Tibial artery (tissue), 4 donors: Measurements from ENCODE around the gene BRCA1.
A peak's percentile ranks its signal among the peaks of the same experiment; 100 is the strongest.

Experiments
- DNase-seq, 2 donors: peaks; one replicate each; pipeline ENCODE4 v3.0.0-alpha.2; 2019
- H3K27ac ChIP-seq, 2 donors: fragments of 200-600 bp; sonication (generic) in 1 of 2; 1 replicate in 1 of 2; 2 replicates in 1 of 2; pipeline ENCODE4 v1.5.1; 2018 to 2019; ENCODE audit warnings: mild to moderate bottlenecking in 1 of 2
- H3K27me3 ChIP-seq, 2 donors: fragments of 200-600 bp; sonication (generic) in 1 of 2; one replicate each; pipeline versions ENCODE4 v1.5.1 to v1.6.0; 2016 to 2019
- H3K36me3 ChIP-seq, 3 donors: fragments of 200-600 bp; sonication (generic) in 2 of 3; one replicate each; pipeline ENCODE4 v1.5.1; 2016 to 2019; ENCODE audit warnings: mild to moderate bottlenecking in 2 of 3
- H3K4me1 ChIP-seq, 4 donors: fragments of 200-600 bp; sonication (generic) in 2 of 4; 1 replicate in 3 of 4; 2 replicates in 1 of 4; pipeline ENCODE4 v1.5.1; 2016 to 2019
- H3K4me3 ChIP-seq, 2 donors: fragments of 200-600 bp; sonication (generic) in 1 of 2; 1 replicate in 1 of 2; 2 replicates in 1 of 2; pipeline ENCODE4 v1.5.1; 2018 to 2019; ENCODE audit warnings: mild to moderate bottlenecking in 2 of 2
- H3K9me3 ChIP-seq, 3 donors: fragments of 200-600 bp; sonication (generic) in 1 of 3; one replicate each; pipeline ENCODE4 v1.5.1; 2016 to 2019
- intact Hi-C: fragments of 100-400 bp; cut with DNase I; formaldehyde crosslinking; loops from one replicate; pipeline ENCODE4 v1.15.0; 2023; ENCODE audit warnings: low total_unique reads
- TF ChIP-seq, protein P1 (sequence below), 2 experiments: fragments of 200-600 bp in 1 of 2; fragments of 450-650 bp in 1 of 2; IDR thresholded peaks; one replicate each; pipeline ENCODE4 v1.5.1; 2017 to 2019; ENCODE audit warnings: antibody characterized with exemption in 2 of 2, mild to moderate bottlenecking in 1 of 2, moderate library complexity in 1 of 2

Gene BRCA1

GRCh38 chr17:43026595-43026994 is 98.6 kb downstream of the BRCA1 start:
- intact Hi-C loops: no loop called here

GRCh38 chr17:43025766-43026537 is 99.2 kb downstream of the BRCA1 start:
- DNase-seq: no peak
- H3K4me1 ChIP-seq: peaks cover 0 to 23% (median 13%) of the 10 kb centered on the region in 4 donors
- H3K9me3 ChIP-seq: no peaks in the 10 kb centered on the region
- H3K36me3 ChIP-seq: no peaks in the 10 kb centered on the region
- H3K4me3 ChIP-seq: peak overlapping the region in 1 of 2 donors; percentile 53
- intact Hi-C loops: no loop called here
- TF ChIP-seq, protein P1, sequence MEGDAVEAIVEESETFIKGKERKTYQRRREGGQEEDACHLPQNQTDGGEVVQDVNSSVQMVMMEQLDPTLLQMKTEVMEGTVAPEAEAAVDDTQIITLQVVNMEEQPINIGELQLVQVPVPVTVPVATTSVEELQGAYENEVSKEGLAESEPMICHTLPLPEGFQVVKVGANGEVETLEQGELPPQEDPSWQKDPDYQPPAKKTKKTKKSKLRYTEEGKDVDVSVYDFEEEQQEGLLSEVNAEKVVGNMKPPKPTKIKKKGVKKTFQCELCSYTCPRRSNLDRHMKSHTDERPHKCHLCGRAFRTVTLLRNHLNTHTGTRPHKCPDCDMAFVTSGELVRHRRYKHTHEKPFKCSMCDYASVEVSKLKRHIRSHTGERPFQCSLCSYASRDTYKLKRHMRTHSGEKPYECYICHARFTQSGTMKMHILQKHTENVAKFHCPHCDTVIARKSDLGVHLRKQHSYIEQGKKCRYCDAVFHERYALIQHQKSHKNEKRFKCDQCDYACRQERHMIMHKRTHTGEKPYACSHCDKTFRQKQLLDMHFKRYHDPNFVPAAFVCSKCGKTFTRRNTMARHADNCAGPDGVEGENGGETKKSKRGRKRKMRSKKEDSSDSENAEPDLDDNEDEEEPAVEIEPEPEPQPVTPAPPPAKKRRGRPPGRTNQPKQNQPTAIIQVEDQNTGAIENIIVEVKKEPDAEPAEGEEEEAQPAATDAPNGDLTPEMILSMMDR (IDR thresholded peaks at IDR 0.05): no peak
- H3K27me3 ChIP-seq: no peaks in the 10 kb centered on the region
- peak overlapping the region; percentile 46 to 75 for H3K27ac ChIP-seq

More at GRCh38 chr17:43026595-43026994, 98.6 kb downstream of the BRCA1 start:
- no peak overlapping the region for H3K4me3 ChIP-seq
- no peaks in the 10 kb centered on the region for H3K36me3 ChIP-seq
- DNase-seq: no peak
- peak overlapping the region in 1 of 2 donors; percentile 14 for H3K27ac ChIP-seq
- no peaks in the 10 kb centered on the region for H3K27me3 ChIP-seq
- peaks cover 0 to 22% (median 11%) of the 10 kb centered on the region in 4 donors for H3K4me1 ChIP-seq
- TF ChIP-seq, protein P1 (IDR thresholded peaks at IDR 0.05): no peak
- no peaks in the 10 kb centered on the region for H3K9me3 ChIP-seq

DNA sequence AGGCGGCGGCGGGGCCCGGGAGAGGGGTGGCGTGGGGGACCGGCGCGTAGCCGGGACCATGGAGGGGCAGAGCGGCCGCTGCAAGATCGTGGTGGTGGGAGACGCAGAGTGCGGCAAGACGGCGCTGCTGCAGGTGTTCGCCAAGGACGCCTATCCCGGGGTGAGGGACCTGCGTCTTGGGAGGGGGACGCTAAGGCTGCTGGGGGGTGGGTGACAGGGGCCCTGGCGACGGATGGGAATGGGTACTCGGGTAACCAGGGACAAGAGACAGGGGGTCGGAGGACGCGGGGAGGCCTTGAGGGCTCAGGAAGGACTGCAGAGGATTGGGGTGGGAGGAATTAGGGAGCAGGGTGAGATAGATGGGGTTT is 99.9 kb downstream of the BRCA1 start:
- intact Hi-C loops: no loop called here
- no peak for DNase-seq
- Histone ChIP-seq H3K27me3 (no peaks in the 10 kb centered on the region), H3K4me1 (peaks cover 0 to 29% (median 17%) of the 10 kb centered on the region in 4 donors), H3K36me3 (no peaks in the 10 kb centered on the region), H3K27ac (peak overlapping the region; percentile 46 to 75), H3K9me3 (no peaks in the 10 kb centered on the region), H3K4me3 (peak overlapping the region; percentile 53 to 56)
- TF ChIP-seq, protein P1 (IDR thresholded peaks at IDR 0.05): no peak

DNA sequence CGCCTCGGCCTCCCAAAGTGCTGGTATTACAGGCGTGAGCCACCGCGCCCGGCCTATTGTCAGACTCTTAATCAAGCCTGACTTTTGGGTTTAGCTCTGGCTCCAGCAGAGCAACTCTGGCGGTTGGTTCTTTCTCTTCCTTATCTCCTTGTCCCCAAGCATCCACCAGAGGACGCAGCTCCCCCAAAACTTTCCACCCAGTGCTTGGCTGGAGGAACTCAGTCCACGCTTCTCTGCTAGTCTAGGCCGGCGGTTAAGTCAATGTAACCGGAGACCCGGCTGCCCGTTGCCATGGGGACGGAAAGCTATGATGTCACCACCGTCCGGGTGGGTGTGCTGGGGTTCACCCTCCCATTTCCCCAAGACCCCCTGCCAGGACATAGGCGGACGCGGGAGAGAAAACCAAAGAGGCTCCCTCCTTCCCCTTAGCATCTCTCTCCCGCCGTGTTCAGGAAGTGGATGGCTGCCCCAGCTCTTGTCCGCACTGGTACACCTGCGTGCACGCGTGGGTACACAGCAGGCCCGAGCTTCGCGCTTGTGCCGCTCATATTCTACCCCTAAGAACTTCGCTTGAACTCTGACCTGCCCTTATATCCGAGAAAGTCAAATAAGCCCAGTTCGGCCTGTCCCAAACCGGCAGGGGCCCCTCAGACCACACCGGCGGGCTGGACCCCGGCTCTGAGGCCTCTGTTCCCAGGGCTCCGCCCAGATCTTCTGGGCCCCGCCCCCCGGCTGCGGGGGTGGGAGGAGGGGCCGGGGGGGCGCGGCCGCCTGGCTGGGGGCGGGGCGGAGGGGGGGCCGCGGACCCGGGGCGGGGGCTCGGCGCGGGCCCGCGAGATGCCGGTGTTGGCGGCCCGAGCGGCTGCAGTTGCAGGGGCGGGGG is 100.5 kb downstream of the BRCA1 start, which contains the start of gene RND2:
RND2 (plus strand) TSS at position 825 of the 883 bp plus-strand sequence. CDS start 117 bp downstream, outside the sequence.
- Histone ChIP-seq H3K27me3 (no peaks in the 10 kb centered on the region), H3K4me1 (peaks cover 0 to 35% (median 22%) of the 10 kb centered on the region in 4 donors), H3K9me3 (no peaks in the 10 kb centered on the region), H3K4me3 (peak within 1 kb of the TSS; percentile 53 to 56), H3K27ac (peak within 1 kb of the TSS; percentile 56 to 75), H3K36me3 (no peaks in the 10 kb centered on the region)
- TF ChIP-seq, protein P1 (IDR thresholded peaks at IDR 0.05): peak; percentile 76 to 81
- peak; percentile 91 to 95 for DNase-seq
- intact Hi-C loops: no loop called here

GRCh38 chr17:43021741-43022512 is 103.2 kb downstream of the BRCA1 start, which contains the start of gene VAT1:
Gene VAT1 (minus strand): TSS chr17:43022385. CDS start chr17:43022322, 63 bp downstream.
- peak; percentile 74 to 89 for DNase-seq

More at GRCh38 chr17:43021741-43022512, 103.2 kb downstream of the BRCA1 start, which contains the start of gene VAT1:
- Histone ChIP-seq H3K4me3 (peak within 1 kb of the TSS; percentile 96 to 99), H3K9me3 (no peaks in the 10 kb centered on the region), H3K27ac (peak within 1 kb of the TSS; percentile 93 to 96), H3K4me1 (peaks cover 0 to 40% (median 27%) of the 10 kb centered on the region in 4 donors), H3K27me3 (no peaks in the 10 kb centered on the region), H3K36me3 (peaks cover 0 to 17% (median 13%) of the 10 kb centered on the region in 3 donors)
- intact Hi-C loops: no loop called here
- TF ChIP-seq, protein P1 (IDR thresholded peaks at IDR 0.05): no peak
